ENCODE measurements around the gene B3GNT5. TPM values are rescaled to one million over a fixed set of nuclear protein-coding genes. Genes with fewer than 3 reads are reported as not detected.

The B3GNT5 gene
- total and polyA plus RNA-seq, 2 experiments from 2014 or later, result 4.9 to 6.4 TPM

- H3K4me1 ChIP-seq (ENCODE audit: insufficient read depth), result no peaks in the 10 kb centered on the region; the same call in 1 of the 2 replicates
- TF ChIP-seq REST (IDR thresholded peaks at IDR 0.05; ENCODE audit: unreplicated experiment), result no peak
- TF ChIP-seq ETS1 (IDR thresholded peaks at IDR 0.05), result no peak
- no peak for TF ChIP-seq ZNF114 (CRISPR knock-in tag; IDR thresholded peaks at IDR 0.05)
- no peak for TF ChIP-seq STAT1 (IDR thresholded peaks at IDR 0.05; ENCODE audit: unreplicated experiment)
- TF ChIP-seq CTCF (conservative IDR thresholded peaks at IDR 0.05; ENCODE audit: low read depth in 2 of 2), result no peak
- TF ChIP-seq JUNB (IDR thresholded peaks at IDR 0.05; ENCODE audit: unreplicated experiment), result no peak
- TF ChIP-seq NANOG (IDR thresholded peaks at IDR 0.05; ENCODE audit: borderline replicate concordance), result no peak
- no peak for TF ChIP-seq POLR2AphosphoS5 (IDR thresholded peaks at IDR 0.05; ENCODE audit: low read depth)
- no peak for TF ChIP-seq ZNF331 (CRISPR knock-in tag; IDR thresholded peaks at IDR 0.05; ENCODE audit: low read depth)
- TF ChIP-seq EZH2phosphoT487 (IDR thresholded peaks at IDR 0.05; ENCODE audit: unreplicated experiment), result no peak
- no peak for TF ChIP-seq ZNF462 (CRISPR knock-in tag; IDR thresholded peaks at IDR 0.05)
- no peak for TF ChIP-seq CREB1 (CRISPR knock-in tag; IDR thresholded peaks at IDR 0.05; ENCODE audit: low read depth)
- no peak for TF ChIP-seq EZH2 (IDR thresholded peaks at IDR 0.05; ENCODE audit: low read depth, unreplicated experiment)
- H3K9me3 Mint-ChIP-seq, result peaks cover 6% of the 10 kb centered on the region; the same call in 1 of the 3 replicates
- ATAC-seq (no peak), DNase-seq (ENCODE audit: low spot score) (no peak)
- no peaks in the 10 kb centered on the region for H3K27me3 ChIP-seq (ENCODE audit: insufficient read depth)
- H3K27ac Mint-ChIP-seq, result no peak overlapping the region
- H3K4me3 Mint-ChIP-seq, result no peak overlapping the region
- H2AFZ ChIP-seq, result no peak overlapping the region
- H3K4me1 Mint-ChIP-seq, result peaks cover 7% of the 10 kb centered on the region
- no peaks in the 10 kb centered on the region for H3K36me3 ChIP-seq (ENCODE audit: insufficient read depth)
- H4K20me1 ChIP-seq (replicated peaks; ENCODE audit: insufficient read depth), result no peaks in the 10 kb centered on the region
- no peak overlapping the region for H3K27ac ChIP-seq (ENCODE audit: low read depth)
- H3F3A ChIP-seq (replicated peaks; ENCODE audit: low read depth), result no peaks in the 10 kb centered on the region
- H3K27me3 Mint-ChIP-seq (ENCODE audit: insufficient read depth, low read depth, poor library complexity), result peaks cover 4% of the 10 kb centered on the region
- no peaks in the 10 kb centered on the region for H3K9me2 ChIP-seq (ENCODE audit: insufficient read depth)
- no peak overlapping the region for H3K4me2 ChIP-seq
- no peaks in the 10 kb centered on the region for H3K79me2 ChIP-seq (replicated peaks; ENCODE audit: insufficient read depth)
- H3K36me3 Mint-ChIP-seq (ENCODE audit: low read depth), result no peaks in the 10 kb centered on the region
- H3K4me3 ChIP-seq, result no peak overlapping the region
Measured at GRCh38 chr3:183213415-183214276, 39.4 kb upstream of the B3GNT5 start.
